Mammary epithelial cell (primary cell): Measurements from ENCODE around the gene FEZ2.

ENCODE experiments used
- EZH2 ChIP-seq: IDR thresholded peaks from 2 replicates; pipeline ENCODE4 v1.6.1; 2012; ENCODE audit warnings: low read length, inconsistent platforms, borderline replicate concordance
- TF ChIP-seq, protein P1 (sequence below), 2 donors: IDR thresholded peaks in 1 of 2; conservative IDR thresholded peaks in 1 of 2; 2 replicates each; pipeline ENCODE4 v1.5.1; 2011 to 2012; ENCODE audit warnings: inconsistent platforms in 2 of 2, low read length in 2 of 2, mild to moderate bottlenecking in 2 of 2, control low read depth in 1 of 2, low read depth in 1 of 2; ENCODE audit not compliant: insufficient read depth in 1 of 2; ENCODE audit errors: extremely low read depth in 1 of 2

DNA sequence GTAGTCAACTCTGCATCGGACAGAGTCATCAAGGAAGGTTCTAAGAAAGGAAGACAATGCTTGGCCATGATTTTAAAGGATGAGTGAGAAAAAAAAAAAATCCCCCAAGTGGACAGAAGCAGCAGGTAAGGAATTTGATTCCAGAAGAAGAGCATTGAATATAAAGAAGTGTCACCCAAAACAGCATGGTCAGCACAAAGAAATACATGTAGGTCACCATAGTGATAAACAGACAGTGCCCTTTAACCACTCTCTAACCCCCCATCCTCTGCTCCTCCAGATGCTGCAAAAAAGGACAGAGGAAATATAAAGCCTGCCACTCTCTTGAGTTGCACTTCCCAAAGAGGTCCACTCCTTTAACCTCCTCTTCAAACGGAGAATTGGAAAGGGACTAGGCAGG is 23.4 kb downstream of the FEZ2 start:
- TF ChIP-seq, protein P1, sequence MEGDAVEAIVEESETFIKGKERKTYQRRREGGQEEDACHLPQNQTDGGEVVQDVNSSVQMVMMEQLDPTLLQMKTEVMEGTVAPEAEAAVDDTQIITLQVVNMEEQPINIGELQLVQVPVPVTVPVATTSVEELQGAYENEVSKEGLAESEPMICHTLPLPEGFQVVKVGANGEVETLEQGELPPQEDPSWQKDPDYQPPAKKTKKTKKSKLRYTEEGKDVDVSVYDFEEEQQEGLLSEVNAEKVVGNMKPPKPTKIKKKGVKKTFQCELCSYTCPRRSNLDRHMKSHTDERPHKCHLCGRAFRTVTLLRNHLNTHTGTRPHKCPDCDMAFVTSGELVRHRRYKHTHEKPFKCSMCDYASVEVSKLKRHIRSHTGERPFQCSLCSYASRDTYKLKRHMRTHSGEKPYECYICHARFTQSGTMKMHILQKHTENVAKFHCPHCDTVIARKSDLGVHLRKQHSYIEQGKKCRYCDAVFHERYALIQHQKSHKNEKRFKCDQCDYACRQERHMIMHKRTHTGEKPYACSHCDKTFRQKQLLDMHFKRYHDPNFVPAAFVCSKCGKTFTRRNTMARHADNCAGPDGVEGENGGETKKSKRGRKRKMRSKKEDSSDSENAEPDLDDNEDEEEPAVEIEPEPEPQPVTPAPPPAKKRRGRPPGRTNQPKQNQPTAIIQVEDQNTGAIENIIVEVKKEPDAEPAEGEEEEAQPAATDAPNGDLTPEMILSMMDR (conservative IDR thresholded peaks at IDR 0.05 in 1 of 2, IDR thresholded peaks at IDR 0.05 in 1 of 2; ENCODE audit: extremely low read depth in 1 of 2, insufficient read depth in 1 of 2, low read depth in 1 of 2, low read length in 2 of 2): no peak
- TF ChIP-seq EZH2: no peak
